ENCODE results near the gene ANKS1B. TPM values are rescaled to one million over a fixed set of nuclear protein-coding genes. Genes with fewer than 3 reads are reported as not detected.

The ANKS1B gene
- total and polyA plus RNA-seq, 2 of the 4 experiments (the other 2 are of a cell fraction), result 0.17 to 0.18 TPM

DNA sequence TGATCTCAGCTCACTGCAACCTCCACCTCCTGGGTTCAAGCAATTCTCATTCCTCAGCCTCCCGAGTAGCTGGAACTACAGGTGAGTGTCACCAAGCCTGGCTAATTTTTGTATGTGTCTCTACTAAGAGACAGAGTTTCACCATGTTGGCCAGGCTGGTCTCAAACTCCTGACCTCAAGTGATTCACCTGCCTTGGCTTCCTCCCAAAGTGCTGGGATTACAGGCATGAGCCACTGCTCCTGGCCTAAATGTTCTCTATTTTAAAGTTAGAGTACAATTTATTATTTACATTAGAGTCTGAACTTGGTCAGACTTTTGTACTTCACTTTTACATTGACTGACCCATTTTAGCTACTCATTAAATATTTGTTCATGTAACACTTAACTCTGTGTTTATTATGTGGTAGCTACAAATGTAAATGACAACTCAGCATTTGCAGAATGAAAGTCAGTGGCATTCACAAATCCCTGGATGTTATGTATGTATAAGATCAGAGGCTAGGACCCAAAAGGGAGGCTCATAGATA lies 930.1 kb downstream of the ANKS1B start:
- DNase-seq (no peak), ATAC-seq (ENCODE audit: low read depth) (no peak)
- H3K23ac ChIP-seq (ENCODE audit: low read depth, low read length), result no peak overlapping the region
- H3K9me1 ChIP-seq (ENCODE audit: insufficient read depth, low read length), result no peaks in the 10 kb centered on the region
- BruUV-seq (replicated peaks), result no TSS peak
- in situ Hi-C loops (cut with MboI; ENCODE audit: low sequenced_read_pairs) (no loop called here), dilution Hi-C loops (cut with HindIII; ENCODE audit: low sequenced_read_pairs, unreplicated experiment) (no loop called here), intact Hi-C loops (cut with micrococcal nuclease) (no loop called here)
- no peak overlapping the region for H2BK120ac ChIP-seq (ENCODE audit: low read depth, low read length)
- H2BK5ac ChIP-seq (ENCODE audit: low read depth, low read length, poor library complexity, severe bottlenecking), result no peak overlapping the region
- no peak overlapping the region for H4K91ac ChIP-seq (ENCODE audit: insufficient read depth, low read depth, low read length)
- no peak overlapping the region for H3K4ac ChIP-seq (ENCODE audit: low read depth, low read length)
- H2BK20ac ChIP-seq (ENCODE audit: low read depth, low read length), result no peak overlapping the region
- no peak overlapping the region for H3K14ac ChIP-seq (replicated peaks; ENCODE audit: low read depth, low read length)
- H4K5ac ChIP-seq (ENCODE audit: low read depth, low read length), result no peak overlapping the region
- H2BK15ac ChIP-seq (ENCODE audit: low read depth, low read length), result no peak overlapping the region
- H3K79me1 ChIP-seq (ENCODE audit: low read depth in 1 of 2, low read length in 2 of 2), result no peaks in the 10 kb centered on the region
- H3K9ac ChIP-seq (ENCODE audit: low read depth, low read length), result no peak overlapping the region
- no peak overlapping the region for H3K4me2 ChIP-seq (ENCODE audit: low read depth, low read length)
- WGBS, 2 experiments (ENCODE audit: extremely low coverage in 2 of 2, insufficient read length in 1 of 2), result no CpG with 5 or more reads among the region's 1 CpG
- H4K8ac ChIP-seq (ENCODE audit: low read depth in 2 of 2, low read length in 2 of 2), result no peak overlapping the region
- H3K4me3 ChIP-seq (ENCODE audit: insufficient read depth, low read depth, low read length), result no peak overlapping the region
- no peak overlapping the region for H2AK5ac ChIP-seq (ENCODE audit: low read depth, low read length)
- no peaks in the 10 kb centered on the region for H3K36me3 ChIP-seq (ENCODE audit: control insufficient read depth, insufficient read depth, low read length)
- ChIA-PET POLR2A (ENCODE audit: unreplicated experiment) (no interaction called here), CTCF (interaction anchor here (1.0 to 1.1 kb wide), 2 partner anchors 11 to 604 kb away, joined by 4 read pairs; no protein-coding TSS in a partner anchor)
- no peak overlapping the region for H2AK9ac ChIP-seq (replicated peaks; ENCODE audit: low read depth, low read length, poor library complexity)
- no peaks in the 10 kb centered on the region for H3K4me1 ChIP-seq (ENCODE audit: control insufficient read depth, insufficient read depth, low read length)
- no peak overlapping the region for H3K27ac ChIP-seq (ENCODE audit: insufficient read depth, low read length)
- no peak overlapping the region for H3K56ac ChIP-seq (ENCODE audit: extremely low read depth, insufficient read depth, low read length)
- H3K18ac ChIP-seq (ENCODE audit: low read depth, low read length), result no peak overlapping the region
- no peaks in the 10 kb centered on the region for H4K20me1 ChIP-seq (ENCODE audit: insufficient read depth, low read length)
- H3K9me3 ChIP-seq (ENCODE audit: control insufficient read depth, insufficient read depth, low read length), result no peaks in the 10 kb centered on the region
- H3K27me3 ChIP-seq (ENCODE audit: control insufficient read depth, insufficient read depth, low read length), result no peaks in the 10 kb centered on the region
- no peak overlapping the region for H2AFZ ChIP-seq (replicated peaks; ENCODE audit: low read length, poor library complexity)
- no peak for TF ChIP-seq SMC3 (IDR thresholded peaks at IDR 0.05; ENCODE audit: low read depth, low read length)
- TF ChIP-seq CHD1 (IDR thresholded peaks at IDR 0.05; ENCODE audit: low read depth, low read length), result no peak
- no peak for TF ChIP-seq RCOR1 (IDR thresholded peaks at IDR 0.05; ENCODE audit: insufficient replicate concordance, low read length)

Measured in IMR-90 (cell line).